HG03196 (cell line): ENCODE data around the gene TBL2.
"Not testable (repeated sequence)": the region's sequence is repeated elsewhere in the genome, so short reads cannot be mapped to it uniquely, and the experiment has no call there.

Experiments
- ATAC-seq: cut with Tn5 transposase; IDR thresholded peaks from one replicate; pipeline ENCODE4 v1.9.1; 2021; ENCODE audit not compliant: unreplicated experiment

TBL2 gene

DNA sequence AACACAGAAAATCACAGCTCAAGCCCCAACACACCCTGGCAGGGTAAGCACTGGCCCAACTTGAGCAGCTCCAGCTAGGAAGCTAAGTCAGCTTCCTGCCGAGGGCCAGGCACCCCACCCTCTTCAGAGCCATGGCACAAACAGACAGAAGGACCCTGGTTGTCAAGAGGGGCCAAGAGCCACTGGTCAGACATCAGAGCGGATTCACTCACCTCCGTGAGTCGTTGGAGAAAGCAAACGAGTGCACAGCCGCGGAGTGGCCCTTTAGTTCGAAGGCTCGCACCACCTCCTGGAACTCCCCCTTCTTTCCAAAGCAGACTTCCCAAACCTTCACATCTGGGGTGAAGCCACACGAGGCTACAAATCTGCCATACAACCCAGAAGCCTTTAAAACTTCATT, 7.4 kb downstream of the TBL2 start:
- no peak for ATAC-seq

DNA sequence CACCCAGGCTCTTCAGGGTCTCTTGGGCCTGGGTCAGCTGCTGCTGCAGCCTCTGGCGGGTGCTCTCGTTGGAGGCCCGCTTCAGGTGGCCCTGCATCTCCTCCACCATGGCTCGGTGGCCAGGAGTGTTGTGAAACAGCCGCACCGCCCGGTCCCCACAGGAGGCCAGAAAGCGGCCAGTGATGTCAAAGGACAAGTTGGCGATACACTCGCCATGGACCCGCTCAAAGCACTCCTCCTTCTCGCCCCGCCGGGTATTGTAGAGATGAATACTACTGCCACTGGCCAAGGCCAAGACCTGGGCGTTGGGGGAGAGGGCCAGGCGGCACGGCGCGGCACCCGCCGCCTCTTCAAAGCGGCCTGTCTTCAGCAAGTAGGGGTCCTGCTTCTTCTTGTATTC, 7.9 kb downstream of the TBL2 start:
- ATAC-seq, result no peak

DNA sequence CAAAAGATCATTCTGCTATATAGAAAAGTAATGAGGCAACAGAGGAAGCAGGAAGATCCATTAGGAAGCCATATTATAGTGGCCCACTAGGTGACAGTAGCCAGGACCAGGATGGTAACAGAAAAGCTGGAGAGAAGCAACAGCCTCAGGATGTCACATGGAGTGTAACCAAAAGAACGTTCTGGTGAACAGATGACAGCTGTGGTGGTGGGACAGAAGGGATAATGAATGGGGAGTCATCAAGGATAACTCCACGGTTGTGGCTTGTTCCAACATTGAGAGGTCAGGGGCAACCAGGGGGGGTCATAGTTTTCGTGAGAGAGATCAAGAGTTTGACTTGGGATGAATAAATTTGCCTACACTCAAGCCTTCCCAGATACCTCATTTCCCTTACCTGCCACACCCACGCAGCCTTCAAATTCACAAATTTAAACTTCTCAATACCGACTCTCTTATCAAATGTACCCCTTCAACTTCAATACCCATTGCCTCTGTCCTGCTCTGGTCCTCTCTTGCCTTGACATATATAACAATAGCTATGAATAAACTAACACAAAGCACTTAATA, 9.3 kb downstream of the TBL2 start:
- no peak for ATAC-seq

DNA sequence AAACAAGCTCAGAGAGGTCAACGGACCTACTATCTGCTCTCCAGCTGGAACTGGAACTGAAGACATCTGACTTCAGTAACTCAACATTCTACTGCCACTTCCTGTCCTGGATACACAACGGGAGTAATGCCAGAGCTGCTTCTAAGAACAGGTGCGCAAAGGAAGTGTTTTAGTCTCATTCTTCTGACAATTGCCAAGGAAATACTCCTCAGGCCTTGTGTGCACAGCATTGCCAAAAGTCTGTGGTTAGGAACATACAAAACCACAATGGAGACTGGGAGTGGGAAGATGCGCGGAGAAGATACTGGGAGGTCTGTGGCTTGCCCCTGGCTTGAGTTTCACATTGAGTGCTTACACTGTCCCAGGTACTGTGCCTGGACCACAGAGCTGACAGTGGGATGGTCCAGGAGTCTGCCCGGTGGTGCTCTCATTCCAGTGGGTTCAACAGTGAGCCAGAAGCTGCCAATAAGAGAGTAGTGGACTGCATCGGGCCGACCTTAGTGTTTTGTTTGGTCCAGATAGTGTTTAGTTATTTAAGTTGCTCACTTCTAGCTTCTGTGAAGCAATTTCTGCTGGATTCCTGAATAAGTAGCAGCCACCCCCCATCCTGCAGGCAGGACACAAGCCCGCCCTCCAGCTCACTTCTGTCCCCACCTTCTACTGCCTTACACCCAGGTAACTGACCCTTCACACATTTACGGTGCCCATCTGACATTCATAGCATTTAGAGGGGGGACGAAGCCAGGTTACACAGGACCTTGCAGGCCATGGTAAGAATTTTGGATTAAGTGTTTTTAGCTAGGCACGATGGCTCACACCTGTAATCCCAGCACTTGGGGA, 10.3 kb downstream of the TBL2 start:
- no peak for ATAC-seq

DNA sequence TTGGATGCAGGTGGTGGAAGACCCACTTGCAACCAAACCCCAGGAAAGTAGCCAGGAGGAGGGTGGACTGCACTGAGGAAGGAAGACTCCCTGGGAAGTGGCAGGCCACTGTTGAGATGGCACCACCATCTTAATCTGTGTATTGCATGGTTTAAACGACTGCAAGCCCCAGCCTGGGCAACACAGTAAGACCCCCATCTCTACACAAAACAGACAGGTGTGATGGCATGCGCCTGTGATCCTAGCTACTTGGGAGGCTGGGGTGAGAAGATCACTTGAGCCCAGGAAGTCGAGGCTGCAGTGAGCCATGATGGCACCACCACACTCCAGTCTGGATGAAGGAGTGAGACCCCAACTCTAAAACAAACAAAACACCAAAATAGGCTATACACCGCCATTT, 11.2 kb downstream of the TBL2 start:
- no peak for ATAC-seq

DNA sequence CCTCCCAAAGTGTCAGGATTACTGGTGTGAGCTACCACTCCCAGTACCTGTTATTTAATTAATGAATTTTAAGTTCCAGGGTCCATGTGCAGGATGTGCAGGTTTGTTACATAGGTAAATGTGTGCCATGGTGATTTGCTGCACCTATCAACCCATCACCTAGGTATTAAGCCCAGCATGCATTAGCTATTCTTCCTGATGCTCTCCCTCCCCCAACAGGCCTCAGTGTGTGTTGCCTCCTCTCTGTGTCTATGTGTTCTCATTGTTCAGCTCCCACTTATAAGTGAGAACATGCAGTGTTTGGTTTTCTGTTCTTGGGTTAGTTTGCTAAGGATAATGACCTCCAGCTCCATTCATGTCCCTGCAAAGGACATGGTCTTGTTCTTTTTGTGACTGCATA, 11.9 kb downstream of the TBL2 start:
- not testable (repeated sequence) for ATAC-seq

DNA sequence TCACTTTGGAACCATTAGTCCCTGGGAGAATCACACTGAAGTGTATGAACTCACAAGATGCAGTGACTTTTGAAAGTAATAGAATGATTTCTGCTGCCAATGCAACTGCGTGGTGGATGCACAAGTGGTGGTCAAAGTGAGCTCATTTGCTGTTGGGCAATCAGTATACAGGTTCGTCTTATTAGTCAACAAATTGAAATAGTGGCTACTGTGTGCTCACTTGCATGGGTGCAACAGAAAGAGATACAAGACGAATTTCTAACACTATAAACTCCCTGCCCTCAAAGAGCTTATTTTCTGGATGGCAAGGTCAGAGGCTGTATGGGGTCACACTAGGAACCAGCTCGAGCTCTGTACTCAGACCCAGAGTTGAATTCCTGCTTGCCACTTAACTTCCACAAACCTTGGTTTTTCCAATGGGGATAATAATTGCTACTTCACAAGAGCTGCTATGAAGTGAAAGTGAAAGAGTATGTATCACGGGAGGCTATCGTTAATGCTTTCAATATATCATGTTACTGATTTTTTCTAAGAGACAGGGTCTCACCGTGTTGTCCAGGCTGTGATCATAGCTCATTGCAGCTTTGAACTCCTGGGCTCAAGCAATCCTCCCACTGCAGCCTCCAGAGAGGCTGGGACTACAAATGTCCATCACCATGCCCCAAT, 12.6 kb downstream of the TBL2 start:
- no peak for ATAC-seq

DNA sequence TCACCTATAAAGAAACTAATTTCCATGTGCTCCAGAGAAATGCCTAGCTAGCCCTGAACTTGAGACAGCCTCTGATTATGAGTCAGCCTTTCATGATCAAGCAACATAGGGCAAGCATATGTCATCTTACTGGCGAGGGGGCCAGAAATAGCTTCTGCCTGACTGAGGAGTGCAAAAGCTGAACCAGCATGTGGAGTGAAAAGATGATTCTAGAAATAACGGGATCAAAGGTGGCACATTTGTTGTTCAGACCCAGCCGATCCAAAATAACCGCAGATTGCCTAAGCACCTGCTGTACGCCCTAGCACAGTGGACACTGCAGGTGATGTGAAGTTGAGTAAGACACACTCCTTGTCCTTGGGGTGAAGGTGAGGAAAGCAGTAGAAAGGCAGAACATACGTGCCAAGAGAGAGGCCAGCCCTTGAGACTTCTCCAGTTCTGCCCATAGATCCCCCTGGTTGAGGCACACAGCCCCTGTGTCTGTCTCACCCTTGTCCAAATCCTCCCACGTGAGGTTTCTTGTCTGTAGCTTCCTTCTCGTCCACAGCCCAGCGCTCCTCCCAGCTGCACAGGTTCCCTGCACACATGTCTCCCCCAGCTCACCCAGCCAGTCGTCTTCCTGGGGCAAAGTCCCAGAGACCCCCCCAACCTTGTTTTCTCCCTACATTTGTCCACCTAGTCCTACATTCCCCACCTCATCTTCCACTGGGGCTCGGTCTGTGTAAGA, 18.1 kb downstream of the TBL2 start:
- ATAC-seq, result no peak

DNA sequence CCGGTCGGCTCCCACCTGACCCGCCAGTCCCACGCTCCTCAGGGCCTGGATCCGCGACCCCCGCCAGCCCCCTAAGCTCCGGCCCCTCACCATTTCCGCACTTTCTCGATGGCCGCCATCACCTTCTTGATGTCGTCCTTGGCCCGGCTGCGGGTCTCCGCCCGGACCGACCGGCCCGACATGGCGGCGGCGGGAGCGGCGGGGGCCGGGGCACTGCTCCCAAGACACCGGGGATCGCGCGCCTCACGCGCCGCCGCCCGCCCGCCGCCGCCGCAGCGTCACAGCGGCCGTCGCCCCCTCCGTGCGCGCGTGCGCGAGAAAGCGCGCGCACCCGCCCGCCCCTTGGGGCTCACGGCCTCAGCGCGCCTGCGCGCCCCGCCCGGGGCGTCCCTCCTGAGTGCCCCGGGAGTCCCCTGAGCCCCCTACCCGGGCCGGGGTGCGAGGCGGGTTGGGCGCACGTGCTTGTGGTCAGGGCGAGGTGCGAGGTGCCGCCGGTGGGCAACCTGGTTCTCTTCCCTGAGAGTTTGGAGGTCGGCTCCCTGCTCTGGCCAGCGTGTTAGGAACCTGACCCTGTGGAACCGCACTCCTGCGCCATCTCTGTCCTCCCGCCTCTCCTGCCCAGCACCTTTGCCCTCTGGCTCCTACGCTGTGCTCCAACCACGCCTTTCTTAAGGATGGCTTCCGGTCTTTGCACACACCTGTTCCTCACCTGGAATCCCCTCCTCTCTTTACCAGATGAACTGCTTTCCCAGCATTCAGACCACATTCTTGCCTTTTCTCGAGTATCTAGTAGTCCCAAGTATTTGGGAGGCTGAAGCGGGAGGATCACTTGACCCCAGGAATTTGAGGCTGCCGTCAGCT, 20.8 kb downstream of the TBL2 start, which contains the start of gene BCL7B:
BCL7B (minus strand) TSS at position 294 of the 861 bp plus-strand sequence; CDS start at position 182, 112 bp downstream.
- ATAC-seq, result peak; percentile 34

DNA sequence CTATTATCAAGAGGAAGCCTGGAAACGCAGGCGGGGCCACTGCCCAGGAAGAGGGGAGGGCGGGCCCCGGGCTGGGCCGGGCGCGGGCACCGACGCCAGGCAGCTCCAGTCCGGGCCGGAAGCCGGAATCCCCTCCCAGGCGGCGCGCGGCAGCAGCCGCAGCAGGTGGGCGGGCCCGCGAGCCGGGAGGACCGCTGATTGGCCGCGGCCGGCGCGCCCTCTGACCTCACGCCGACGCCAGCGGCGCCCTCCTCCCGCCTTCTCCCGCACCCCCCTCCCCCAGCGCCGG, 21.3 kb downstream of the TBL2 start:
- peak; percentile 88 for ATAC-seq

DNA sequence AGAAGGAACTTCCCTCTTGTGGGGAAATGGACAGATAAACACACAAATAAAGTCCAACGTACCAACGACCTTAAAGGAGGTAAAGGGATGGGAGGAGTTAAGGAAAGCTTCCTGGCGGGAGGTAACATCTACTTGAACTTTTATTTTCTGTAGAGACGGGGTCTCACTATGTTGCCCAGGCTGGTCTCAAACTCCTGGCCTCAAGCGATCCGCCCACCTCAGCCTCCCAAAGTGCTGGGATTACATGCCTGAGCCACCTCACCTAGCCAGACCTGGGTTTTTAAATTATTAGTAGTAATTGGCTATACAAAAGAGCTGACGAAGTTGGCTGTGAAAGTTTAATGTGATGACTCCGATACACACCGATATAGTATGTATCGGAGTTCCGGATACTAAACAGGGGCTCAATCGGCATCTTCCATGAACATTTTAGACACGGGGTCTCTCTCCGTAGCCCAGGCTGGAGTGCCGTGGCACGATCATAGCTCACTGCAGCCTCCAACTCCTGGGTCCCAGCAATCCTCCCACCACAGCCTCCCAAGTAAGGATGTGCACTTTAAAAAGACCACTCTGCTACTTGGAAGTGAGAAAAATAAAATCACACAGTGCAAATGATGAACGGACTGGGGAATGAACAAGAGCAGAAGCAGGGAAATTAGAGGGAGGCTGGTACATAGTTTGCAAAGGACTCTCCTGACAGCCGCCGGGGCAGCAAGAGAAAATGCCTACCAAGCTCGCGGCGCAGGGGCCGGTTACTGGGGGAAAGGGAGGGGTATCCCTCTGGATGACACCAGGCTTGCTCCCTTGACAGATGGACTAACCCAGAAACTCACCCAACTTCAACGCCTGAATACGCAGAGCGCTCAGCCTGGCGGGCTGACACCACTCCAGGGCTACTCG, 21.9 kb downstream of the TBL2 start:
- no peak for ATAC-seq

DNA sequence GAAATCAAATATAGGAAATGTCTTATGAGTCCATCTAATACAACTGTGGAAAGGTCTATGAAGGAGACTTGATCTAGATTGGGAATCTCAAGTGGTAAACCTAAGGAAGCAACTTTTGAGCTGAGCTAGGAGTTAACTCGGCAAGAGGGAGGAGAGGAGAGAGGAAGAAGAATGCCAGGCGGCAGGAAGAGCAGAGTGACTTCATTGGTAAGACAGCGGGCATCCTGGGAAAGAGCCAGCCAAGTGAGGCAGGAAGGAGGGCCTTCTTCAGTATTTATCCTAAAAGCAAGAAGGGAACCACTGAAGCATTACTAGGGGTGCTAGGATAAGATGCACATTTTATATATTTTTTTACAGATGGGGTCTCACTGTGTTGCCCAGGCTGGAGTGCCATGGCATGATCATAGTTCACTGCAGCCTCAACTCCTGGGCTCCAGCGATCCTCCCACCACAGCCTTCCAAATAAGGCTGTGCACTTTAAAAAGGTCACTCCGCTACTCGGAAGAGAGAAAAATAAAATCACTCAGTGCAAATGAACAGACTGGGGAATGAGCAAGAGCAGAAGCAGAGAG, 22.9 kb downstream of the TBL2 start:
- ATAC-seq, result no peak

DNA sequence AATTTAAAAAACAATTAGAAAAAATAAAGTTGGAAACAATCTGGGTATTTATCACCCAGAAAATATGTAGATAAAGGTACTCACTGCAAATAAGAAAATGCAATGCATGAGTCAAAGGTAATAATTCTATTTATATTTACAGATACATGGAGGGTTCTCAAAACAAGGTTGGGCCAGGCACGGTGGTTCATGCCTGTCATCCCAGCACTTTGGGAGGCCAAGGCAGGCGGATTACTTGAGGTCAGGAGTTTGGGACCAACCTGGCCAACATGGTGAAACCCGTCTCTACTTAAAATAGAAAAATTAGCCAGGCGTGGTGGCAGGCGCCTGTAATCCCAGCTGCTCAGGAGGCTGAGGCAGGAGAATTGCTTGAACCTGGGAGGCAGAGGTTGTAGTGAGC, 28.3 kb downstream of the TBL2 start:
- ATAC-seq, result not testable (repeated sequence)

DNA sequence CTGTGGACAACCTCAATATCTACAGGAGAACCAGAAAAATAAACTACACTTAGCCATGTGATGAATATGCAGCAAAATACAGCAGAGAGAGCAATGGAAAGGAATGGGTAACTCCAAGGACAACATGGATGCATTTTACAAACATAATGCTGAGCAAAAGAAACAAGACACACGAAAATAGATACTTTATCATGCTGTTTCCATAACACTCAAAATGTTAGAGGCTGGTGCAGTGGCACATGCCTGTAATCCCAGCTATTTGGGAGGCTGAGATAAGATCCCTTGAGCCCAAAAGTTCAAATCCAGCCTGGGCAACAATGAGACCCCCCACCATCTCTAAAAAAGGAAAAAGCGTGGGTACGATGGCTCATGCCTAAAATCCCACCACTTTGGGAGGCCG, 29.2 kb downstream of the TBL2 start:
- ATAC-seq, result no peak

DNA sequence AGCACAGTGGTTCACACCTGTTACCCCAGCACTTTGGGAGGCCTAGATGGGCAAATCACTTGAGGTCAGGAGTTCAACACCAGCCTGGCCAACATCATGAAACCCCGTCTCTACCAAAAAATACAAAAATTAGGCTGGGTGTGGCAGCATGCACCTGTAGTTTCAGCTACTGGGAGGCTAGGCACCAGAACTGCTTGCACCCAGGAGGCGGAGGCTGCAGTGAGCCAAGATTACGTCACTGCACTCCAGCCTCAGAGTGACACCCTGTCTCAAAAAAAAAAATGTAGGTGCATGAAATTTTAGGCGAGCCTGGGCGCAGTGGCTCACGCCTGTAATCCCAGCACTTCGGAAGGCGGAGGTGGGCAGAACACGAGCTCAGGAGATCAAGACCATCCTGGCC, 30.5 kb downstream of the TBL2 start:
- no peak for ATAC-seq

DNA sequence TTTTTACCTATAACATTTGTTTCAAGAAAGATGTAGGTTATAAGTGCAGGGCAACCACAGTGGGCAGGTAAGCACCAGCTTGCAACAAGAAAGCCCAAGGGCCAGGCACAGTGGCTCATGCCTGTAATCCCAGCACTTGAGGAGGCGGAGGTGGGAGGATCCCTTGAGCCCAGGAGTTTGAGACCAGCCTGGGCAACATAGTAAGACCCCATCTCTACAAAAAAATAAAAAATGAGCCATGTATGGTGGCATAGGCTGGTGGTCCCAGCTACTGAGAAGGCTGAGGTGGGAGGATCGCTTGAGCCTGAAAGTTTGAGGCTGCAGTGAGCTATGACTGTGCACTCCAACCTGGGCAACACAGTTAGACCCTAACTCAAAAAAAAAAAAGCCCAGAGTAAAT, 33.7 kb downstream of the TBL2 start:
- no peak for ATAC-seq

DNA sequence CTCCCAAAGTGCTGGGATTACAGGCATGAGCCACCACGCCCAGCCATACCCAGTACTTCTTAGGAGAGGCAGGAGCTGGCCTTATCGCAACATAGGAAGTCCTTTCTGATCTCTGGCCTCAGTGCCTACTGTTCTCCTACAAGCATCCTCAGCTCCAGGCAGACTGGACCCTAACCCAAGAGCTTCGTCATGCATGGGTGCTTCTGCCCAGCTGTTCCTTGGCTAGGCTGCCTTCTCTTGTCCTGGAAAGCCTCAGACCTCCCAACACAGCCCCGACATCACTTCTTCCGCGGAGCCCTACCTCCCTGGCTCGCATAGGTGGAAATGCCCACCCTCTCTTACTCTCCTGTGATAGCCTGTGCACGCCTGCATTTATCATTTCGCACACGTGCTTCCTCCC, 36.7 kb downstream of the TBL2 start:
- ATAC-seq, result no peak

DNA sequence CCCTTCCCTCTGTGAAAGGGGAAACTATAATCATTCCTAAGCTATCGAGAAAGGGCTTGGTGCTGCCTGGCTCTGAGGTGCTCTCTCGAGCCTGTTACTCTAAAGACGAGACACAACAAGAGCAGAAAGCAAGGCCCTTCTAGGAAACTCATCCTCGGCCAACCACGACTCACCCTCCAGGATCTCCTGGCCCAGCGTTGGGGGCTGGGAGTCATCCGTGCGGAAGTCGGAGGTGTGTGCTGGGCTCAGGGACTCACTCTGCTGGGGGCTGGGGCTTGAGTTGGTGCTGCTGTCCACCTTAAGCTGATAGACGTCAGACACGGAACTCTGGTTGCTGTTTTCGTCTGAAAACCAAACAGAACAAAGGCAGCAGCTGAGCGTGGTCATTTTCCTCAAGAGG, 38.7 kb downstream of the TBL2 start:
- ATAC-seq, result no peak

DNA sequence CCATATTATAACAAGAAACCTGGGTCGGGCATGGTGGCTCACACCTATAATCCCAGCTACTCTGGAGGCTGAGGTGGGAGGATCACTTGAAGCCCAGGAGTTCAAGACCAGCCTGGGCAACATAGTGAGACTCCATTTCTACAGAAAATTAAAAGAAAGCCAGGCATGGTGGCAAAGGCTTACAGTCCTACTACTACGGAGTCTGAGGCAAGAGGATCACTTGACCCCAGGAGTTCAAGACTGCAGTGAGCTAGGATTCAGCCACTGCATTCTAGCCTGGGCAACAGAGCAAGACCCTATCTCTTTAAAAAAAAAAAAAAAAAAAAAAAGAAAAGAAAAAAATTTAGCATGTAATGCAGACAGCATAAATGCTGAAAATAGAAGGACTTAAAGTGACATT, 39.9 kb downstream of the TBL2 start:
- ATAC-seq, result not testable (repeated sequence)
